ENCODE data around the gene SLC25A6. TPM values are rescaled to one million over a fixed set of nuclear protein-coding genes. Genes with fewer than 3 reads are reported as not detected.
"Not testable (repeated sequence)": the region's sequence is repeated elsewhere in the genome, so short reads cannot be mapped to it uniquely, and the experiment has no call there.

SLC25A6 gene
- total RNA-seq, 1 experiment from 2014 or later, result 463 TPM

- Mint-ChIP-seq H3K27me3 (ENCODE audit: insufficient read depth, unreplicated experiment) (no peaks in the 10 kb centered on the region), H3K27ac (ENCODE audit: low read depth, unreplicated experiment) (no peak overlapping the region), H3K9me3 (ENCODE audit: unreplicated experiment) (no peaks in the 10 kb centered on the region), H3K36me3 (ENCODE audit: insufficient read depth, unreplicated experiment) (peaks cover 41% of the 10 kb centered on the region), H3K4me3 (ENCODE audit: unreplicated experiment) (no peak overlapping the region), H3K4me1 (ENCODE audit: insufficient read depth, unreplicated experiment) (peaks cover 2% of the 10 kb centered on the region)
- no TSS peak for BruUV-seq (replicated peaks)
- POLR2A ChIA-PET, result no interaction called here
- no peak for DNase-seq (ENCODE audit: unreplicated experiment)
- TF ChIP-seq CTCF (IDR thresholded peaks at IDR 0.05; ENCODE audit: unreplicated experiment), result no peak
- CTCF ChIA-PET, result no interaction called here
- intact Hi-C loops (cut with micrococcal nuclease), result no loop called here
These were observed 13.6 kb downstream of the SLC25A6 start for GRCh38 chrX:1378306-1378759.

GRCh38 chrX:1368385-1368698 lies 23.6 kb downstream of the SLC25A6 start:
- Mint-ChIP-seq H3K4me3 (ENCODE audit: unreplicated experiment) (no peak overlapping the region), H3K27me3 (ENCODE audit: insufficient read depth, unreplicated experiment) (no peaks in the 10 kb centered on the region), H3K27ac (ENCODE audit: low read depth, unreplicated experiment) (no peak overlapping the region), H3K9me3 (ENCODE audit: unreplicated experiment) (no peaks in the 10 kb centered on the region), H3K36me3 (ENCODE audit: insufficient read depth, unreplicated experiment) (peaks cover 16% of the 10 kb centered on the region), H3K4me1 (ENCODE audit: insufficient read depth, unreplicated experiment) (no peaks in the 10 kb centered on the region)
- TF ChIP-seq CTCF (IDR thresholded peaks at IDR 0.05; ENCODE audit: unreplicated experiment), result no peak
- CTCF ChIA-PET, result no interaction called here
- DNase-seq (ENCODE audit: unreplicated experiment), result no peak
- intact Hi-C loops (cut with micrococcal nuclease), result no loop called here
- POLR2A ChIA-PET, result no interaction called here
- no TSS peak for BruUV-seq (replicated peaks)

GRCh38 chrX:1366363-1366762 lies 25.6 kb downstream of the SLC25A6 start:
- CTCF ChIA-PET; H3K27me3 Mint-ChIP-seq (ENCODE audit: insufficient read depth, unreplicated experiment); POLR2A ChIA-PET; DNase-seq (ENCODE audit: unreplicated experiment); H3K4me3 Mint-ChIP-seq (ENCODE audit: unreplicated experiment); intact Hi-C loops (cut with micrococcal nuclease); H3K27ac Mint-ChIP-seq (ENCODE audit: low read depth, unreplicated experiment); H3K4me1 Mint-ChIP-seq (ENCODE audit: insufficient read depth, unreplicated experiment); BruUV-seq (replicated peaks): not testable (repeated sequence)
- peaks cover 32% of the 10 kb centered on the region for H3K36me3 Mint-ChIP-seq (ENCODE audit: insufficient read depth, unreplicated experiment)
- peaks cover 11% of the 10 kb centered on the region for H3K9me3 Mint-ChIP-seq (ENCODE audit: unreplicated experiment)

- H3K9me3 Mint-ChIP-seq (ENCODE audit: unreplicated experiment), result peaks cover 29% of the 10 kb centered on the region
- H3K27ac Mint-ChIP-seq (ENCODE audit: low read depth, unreplicated experiment), result no peak overlapping the region
- H3K36me3 Mint-ChIP-seq (ENCODE audit: insufficient read depth, unreplicated experiment), result peaks cover 26% of the 10 kb centered on the region
- H3K4me1 Mint-ChIP-seq (ENCODE audit: insufficient read depth, unreplicated experiment), result no peaks in the 10 kb centered on the region
- POLR2A ChIA-PET, result no interaction called here
- BruUV-seq (replicated peaks), result no TSS peak
- no peak overlapping the region for H3K4me3 Mint-ChIP-seq (ENCODE audit: unreplicated experiment)
- no peak for DNase-seq (ENCODE audit: unreplicated experiment)
- no peak for TF ChIP-seq CTCF (IDR thresholded peaks at IDR 0.05; ENCODE audit: unreplicated experiment)
- CTCF ChIA-PET, result no interaction called here
- intact Hi-C loops (cut with micrococcal nuclease), result no loop called here
- no peaks in the 10 kb centered on the region for H3K27me3 Mint-ChIP-seq (ENCODE audit: insufficient read depth, unreplicated experiment)
These were observed 30.0 kb downstream of the SLC25A6 start for GRCh38 chrX:1361910-1362309.

- H3K36me3 Mint-ChIP-seq (ENCODE audit: insufficient read depth, unreplicated experiment), result peaks cover 26% of the 10 kb centered on the region
- H3K4me3 Mint-ChIP-seq (ENCODE audit: unreplicated experiment), result no peak overlapping the region
- no peaks in the 10 kb centered on the region for H3K4me1 Mint-ChIP-seq (ENCODE audit: insufficient read depth, unreplicated experiment)
- no peak for DNase-seq (ENCODE audit: unreplicated experiment)
- CTCF ChIA-PET, result no interaction called here
- peaks cover 29% of the 10 kb centered on the region for H3K9me3 Mint-ChIP-seq (ENCODE audit: unreplicated experiment)
- no TSS peak for BruUV-seq (replicated peaks)
- no peak for TF ChIP-seq CTCF (IDR thresholded peaks at IDR 0.05; ENCODE audit: unreplicated experiment)
- POLR2A ChIA-PET, result no interaction called here
- no peaks in the 10 kb centered on the region for H3K27me3 Mint-ChIP-seq (ENCODE audit: insufficient read depth, unreplicated experiment)
- intact Hi-C loops (cut with micrococcal nuclease), result no loop called here
- H3K27ac Mint-ChIP-seq (ENCODE audit: low read depth, unreplicated experiment), result no peak overlapping the region
These were observed 30.6 kb downstream of the SLC25A6 start for GRCh38 chrX:1361275-1361674.

Data from MCF 10A (cell line).